HG02973 (cell line): Measurements from ENCODE around the gene DCXR.

Source experiments
- ATAC-seq: cut with Tn5 transposase; IDR thresholded peaks from one replicate; pipeline ENCODE4 v1.9.1; 2021; ENCODE audit warnings: moderate library complexity; ENCODE audit not compliant: unreplicated experiment

The DCXR gene

DNA sequence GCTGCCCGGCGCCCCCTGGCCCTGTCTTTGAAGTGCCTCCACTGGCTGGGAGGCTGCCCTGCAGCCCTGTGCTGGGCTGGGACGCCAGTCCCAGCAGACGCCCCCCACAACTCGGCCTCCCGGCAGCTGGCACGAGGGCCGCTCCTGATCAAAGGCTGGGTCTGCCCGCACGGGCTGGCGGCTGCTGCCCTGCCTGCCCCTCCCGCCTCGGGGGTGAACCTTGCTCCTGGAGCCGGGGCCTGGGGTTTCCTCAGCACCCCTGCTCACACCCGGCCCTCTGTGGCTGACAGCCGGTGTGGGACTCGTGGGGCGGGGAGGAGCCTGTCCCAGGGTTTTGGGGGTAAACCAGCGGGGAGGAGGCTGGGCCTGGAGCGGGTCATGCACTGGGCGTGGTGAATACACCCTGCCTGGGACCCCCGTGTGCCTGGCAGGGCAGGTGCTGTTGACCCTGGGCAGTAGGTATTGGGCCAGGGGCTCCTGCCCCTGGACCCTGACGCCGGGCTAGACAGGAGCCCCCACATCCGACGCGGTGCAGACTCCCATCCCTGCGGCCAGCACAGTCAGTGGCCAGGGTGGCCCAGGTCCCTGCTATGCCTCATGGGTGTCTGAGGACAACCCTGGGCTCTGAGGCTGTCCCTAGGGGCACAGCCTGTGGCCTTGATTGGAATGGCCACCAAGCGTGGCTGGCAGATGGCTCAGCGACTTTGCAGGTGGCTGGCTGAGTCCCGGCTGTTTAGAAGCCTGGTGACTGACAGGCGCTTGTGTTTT, 36.5 kb downstream of the DCXR start:
- ATAC-seq = no peak

DNA sequence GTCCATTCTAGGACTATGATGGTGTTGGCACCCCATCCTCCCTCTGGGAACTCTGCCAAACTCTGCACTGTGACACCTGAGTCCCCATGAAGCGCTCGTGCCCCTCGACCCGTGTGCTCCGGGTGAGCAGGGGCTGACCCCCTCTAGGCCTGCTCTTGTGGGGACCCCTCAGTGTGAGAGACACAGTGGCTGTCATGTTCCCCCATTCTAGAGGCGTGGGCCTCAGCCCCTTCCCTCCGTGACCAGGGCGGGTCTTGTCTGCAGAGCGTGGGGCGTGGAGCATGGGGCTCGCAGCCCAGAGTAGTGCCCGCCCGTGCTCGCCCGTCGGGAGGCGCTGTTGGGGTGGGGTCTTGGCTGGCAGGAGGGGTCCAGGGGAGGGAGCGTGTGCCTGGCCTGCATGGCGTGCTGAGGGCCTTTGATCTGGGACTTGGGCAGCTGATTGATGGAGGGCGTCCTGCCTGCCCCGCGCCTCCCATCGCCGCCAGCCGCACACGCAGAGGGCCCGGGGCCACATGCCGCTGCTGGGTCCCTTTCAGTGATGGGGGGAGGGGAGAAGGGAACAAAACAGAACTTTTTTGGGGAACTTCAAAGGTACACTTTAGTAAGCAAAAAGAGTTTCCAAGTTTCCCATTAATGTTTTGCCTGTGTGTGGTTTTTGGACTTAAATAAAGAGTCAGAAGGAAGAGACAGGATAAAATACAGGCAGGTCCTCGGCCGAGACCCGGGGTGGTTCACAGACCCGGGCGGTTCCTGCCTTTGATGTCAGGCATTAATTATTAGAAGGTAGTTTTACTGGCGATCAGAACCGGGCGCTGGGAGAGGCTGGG, 37.3 kb downstream of the DCXR start:
- no peak for ATAC-seq

- ATAC-seq = no peak
Measured at GRCh38 chr17:81999587-81999975, 37.9 kb downstream of the DCXR start.

DNA sequence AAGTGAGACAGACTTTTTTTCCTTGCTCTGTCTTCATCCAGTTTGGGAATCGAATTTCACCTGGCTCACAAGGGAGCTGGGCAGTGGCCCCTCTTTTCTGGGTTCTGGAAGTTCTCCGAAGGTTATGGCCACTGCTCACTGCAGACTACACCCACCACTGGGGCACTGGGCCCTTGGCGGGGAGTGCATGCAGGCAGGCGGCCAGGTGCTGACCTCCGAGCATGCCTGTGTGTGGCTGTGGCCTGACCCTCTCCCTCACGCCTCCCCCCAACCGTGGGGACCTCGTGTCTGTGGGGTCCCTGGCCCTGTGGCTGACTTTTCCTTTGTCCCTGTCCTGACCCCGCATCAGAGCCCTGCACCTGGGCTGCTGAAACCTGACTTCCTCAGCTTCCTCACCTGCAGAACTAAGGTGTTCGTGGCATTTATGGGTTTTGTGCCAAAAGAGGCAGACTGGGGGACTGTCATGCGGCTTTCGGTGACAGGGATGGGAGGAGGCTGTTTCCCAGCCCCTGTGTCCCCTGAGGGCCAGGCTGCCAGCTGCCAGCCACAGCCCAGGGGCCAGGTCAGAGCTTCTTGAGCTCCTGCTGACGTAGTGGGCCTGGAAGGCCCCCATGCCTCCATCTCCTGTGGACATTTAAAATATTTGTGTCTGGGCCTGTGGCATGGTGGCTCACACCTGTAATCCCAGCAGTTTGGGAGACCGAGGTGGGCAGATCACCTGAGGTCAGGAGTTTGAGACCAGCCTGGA, 38.6 kb downstream of the DCXR start:
- no peak for ATAC-seq

DNA sequence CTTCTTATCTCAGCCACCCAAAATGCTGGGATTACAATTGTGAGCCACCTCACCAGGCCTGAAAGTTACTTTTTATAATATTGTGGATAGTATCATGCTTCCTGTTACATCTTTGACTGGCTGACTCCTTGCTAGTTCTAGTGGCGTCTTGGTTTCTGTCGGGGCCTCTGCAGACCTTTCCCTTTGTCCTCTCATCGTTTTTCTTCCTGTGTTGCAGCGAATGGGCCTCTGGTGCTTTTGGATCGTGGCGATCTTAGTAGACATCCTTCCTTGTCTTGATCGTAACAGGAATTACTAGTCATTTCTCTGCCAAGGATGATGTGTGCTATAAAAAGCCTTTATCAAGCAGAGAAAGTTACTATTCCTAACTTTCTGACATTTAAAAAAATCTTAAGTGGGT, 39.3 kb downstream of the DCXR start:
- no peak for ATAC-seq

GRCh38 chr17:81996757-81997441, 40.6 kb downstream of the DCXR start:
- no peak for ATAC-seq

GRCh38 chr17:81996232-81996756, 41.2 kb downstream of the DCXR start:
- no peak for ATAC-seq

GRCh38 chr17:81995463-81996231, 41.9 kb downstream of the DCXR start:
- ATAC-seq = no peak

DNA sequence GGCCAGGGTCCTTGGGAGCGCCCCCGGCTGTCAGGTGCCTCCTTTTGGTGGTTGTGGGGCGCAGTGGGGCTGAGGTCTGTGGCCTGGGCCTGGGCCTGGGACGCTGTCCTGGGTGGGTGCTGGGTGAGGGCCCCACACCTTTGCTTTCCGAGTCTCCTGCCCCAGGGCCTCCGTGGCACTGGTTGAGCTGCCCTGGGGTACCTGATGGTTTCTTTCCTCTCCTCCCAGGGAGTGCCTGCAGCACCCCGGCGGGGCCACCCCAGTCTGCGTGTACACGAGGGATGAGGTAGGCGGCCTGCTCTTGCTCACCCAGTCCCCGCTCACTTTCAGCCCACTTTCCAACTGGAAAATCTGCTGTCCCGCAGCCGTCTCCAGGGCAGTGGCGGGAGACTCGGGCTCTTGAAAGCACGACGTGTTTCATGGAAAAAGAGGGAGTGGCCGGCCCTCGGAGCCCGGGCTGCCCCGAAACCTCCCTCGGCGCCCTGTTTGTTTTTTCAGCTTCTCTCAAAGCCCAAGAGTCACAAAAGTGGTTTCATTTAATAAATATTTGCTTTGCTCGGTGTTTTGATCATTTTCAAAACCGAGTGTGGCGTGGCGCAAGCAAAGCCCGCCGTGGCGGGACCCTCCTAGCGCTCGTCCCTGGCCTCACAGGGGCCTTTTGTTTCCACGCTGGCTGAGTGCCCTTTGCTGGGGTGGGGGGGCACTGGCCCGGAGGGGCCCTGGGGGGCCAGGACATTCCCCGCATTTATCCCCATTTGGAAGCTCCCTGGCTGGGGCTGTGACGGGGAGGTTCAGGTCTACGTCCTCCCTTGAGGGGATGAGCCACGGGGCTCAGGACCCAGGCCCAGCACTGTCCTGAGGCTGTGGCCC, 42.7 kb downstream of the DCXR start:
- no peak for ATAC-seq

- no peak for ATAC-seq
Measured at GRCh38 chr17:81993729-81994592, 43.5 kb downstream of the DCXR start.

- ATAC-seq = no peak
Measured at GRCh38 chr17:81992306-81993102, 45.0 kb downstream of the DCXR start.

DNA sequence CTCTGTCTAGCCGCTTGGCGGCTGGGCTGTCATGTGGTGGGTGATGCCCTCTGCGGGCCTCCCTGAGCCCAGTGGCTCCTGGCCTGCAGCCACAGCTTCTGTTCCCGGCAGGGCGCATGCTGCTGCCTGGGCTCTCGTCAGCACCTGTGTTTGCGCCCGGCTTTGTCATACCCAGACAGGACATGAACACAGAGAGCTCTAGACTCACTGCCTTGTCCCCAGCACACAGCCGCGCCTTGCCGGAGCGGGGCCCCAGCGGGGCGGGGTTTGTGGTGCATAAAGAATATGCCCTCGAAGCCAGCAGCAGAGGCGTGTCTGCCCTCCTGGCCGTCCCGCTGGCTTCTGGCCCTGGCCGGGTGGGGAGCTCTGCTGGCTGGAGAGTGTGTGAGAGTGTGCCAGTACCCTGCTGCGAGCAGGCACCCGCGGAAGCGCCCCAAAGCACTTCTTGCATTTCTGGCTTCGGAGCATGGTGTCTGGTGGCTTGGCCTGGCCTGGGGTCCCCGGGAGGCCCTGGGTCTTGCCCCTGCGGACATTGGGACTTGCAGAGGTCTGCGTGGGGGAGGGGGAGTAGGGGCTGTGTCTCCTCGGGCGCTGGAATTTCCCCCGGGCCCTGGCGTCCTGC, 45.7 kb downstream of the DCXR start:
- ATAC-seq = no peak

GRCh38 chr17:81990836-81991683, 46.4 kb downstream of the DCXR start:
- no peak for ATAC-seq

GRCh38 chr17:81987161-81987770, 50.2 kb downstream of the DCXR start:
- ATAC-seq = no peak

DNA sequence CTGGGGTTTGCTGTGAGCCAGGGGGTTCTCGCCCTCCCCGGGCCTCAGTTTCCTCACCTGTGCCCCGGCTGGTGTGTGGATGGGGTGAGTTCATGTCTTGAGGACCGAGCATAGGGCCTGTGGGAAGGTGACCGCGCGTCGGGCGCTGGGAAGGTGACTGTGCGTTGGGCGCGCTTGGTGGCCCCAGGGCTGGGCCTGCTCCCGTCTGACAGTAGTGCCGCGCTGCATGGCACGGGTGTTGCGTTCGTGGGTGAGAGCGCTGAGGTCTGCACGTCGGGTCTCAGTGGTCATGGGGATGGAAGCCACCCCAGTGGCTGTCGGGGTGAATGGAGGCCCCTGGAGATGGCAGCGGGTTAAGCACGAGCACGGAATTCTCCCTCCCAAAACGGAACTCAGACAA, 50.9 kb downstream of the DCXR start:
- ATAC-seq = no peak
